Left lobe of liver (tissue), 2 donors: ENCODE results near the gene FXYD5. TPM values are rescaled to one million over a fixed set of nuclear protein-coding genes. Genes with fewer than 3 reads are reported as not detected.
"Not testable (repeated sequence)": the region's sequence is repeated elsewhere in the genome, so short reads cannot be mapped to it uniquely, and the experiment has no call there.

Source experiments
- ATAC-seq: fragments of 200-7000 bp; cut with Tn5 transposase; one replicate; pipeline ENCODE4 v1.9.1; 2020; ENCODE audit warnings: mild to moderate bottlenecking, moderate library complexity
- DNase-seq: peaks from one replicate; pipeline ENCODE4 v3.0.0-alpha.2; 2020; ENCODE audit warnings: low spot score
- total RNA-seq: library from RNA; stranded (reverse); gene quantifications from one replicate; pipeline ENCODE4 v1.2.1, GENCODE V29; 2021
- donor health status: DM: no; HTN: no; CAD: no; lungs with moderate emphysema.
- donor health status: DM: no; HTN: yes; CAD: no.

FXYD5 gene
- total RNA-seq, 1 donor from 2014 or later, result 7.6 TPM

DNA sequence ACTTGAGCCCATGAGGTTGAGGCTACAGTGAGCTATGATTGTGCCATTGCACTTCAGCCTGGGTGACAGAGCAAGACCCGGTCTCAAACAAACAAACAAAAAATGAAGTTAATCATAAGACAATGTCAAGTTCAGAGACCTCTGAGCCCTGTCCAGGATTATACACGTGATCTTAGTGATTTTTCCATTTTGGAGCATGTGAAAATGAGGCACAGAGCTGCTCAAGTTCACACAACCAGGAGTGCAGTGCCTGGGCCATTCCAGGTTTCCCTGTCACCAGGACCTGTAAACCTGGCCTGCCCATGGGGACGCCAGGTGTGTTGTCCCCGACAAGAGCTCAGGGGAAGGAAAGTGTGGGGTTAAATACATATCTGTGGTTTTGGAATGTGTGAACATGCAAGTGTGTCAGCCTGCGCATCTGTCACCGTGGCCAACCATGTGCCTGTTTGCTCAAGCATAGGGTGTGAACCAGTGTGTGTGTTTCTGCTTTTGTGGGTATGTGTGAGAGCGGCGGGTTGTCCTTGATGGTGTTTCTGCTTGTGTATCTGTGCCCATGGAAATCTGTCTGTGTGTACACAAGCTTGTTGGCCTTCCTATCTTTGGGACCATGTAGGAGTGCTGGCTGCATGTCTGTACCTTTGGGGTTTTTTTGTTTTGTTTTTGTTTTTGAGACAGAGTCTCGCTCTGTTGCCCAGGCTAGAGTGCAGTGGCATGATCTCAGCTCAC is 17.4 kb upstream of the FXYD5 start:
- peak; percentile 88 for DNase-seq
- peak; percentile 19 for ATAC-seq

DNA sequence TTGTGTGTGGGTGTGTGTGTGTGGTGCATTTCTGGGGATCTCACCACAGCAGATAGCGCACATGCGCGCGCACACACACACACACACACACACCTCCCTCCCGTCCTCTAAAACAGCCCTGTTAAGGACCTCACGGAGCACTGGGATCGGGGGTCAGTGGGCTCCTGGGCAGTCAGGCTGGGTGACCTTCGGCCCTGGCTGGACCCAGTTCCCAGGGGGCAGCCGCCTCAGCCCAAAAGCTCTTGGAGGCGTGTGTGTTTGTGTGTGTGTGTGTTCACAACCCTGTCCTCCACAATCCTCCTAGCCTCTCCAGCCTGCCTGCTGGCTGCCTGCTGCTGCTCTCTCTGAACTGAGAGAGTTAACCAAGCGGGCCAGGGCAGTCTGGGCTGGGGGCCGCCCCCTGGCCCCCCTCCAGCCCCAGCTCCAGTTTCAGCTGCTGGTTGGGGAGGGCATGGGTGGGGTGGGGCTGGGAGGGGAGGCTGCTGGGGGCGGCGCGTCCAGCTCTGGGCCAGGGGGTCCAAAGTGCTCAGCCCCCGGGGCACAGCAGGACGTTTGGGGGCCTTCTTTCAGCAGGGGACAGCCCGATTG is 16.1 kb upstream of the FXYD5 start, which contains the start of gene FXYD1:
Gene FXYD1 (plus strand): TSS at position 520 of the 588 bp plus-strand sequence. CDS start 1,256 bp downstream, outside the sequence.
- ATAC-seq (peak; percentile 42), DNase-seq (peak; percentile 89)

DNA sequence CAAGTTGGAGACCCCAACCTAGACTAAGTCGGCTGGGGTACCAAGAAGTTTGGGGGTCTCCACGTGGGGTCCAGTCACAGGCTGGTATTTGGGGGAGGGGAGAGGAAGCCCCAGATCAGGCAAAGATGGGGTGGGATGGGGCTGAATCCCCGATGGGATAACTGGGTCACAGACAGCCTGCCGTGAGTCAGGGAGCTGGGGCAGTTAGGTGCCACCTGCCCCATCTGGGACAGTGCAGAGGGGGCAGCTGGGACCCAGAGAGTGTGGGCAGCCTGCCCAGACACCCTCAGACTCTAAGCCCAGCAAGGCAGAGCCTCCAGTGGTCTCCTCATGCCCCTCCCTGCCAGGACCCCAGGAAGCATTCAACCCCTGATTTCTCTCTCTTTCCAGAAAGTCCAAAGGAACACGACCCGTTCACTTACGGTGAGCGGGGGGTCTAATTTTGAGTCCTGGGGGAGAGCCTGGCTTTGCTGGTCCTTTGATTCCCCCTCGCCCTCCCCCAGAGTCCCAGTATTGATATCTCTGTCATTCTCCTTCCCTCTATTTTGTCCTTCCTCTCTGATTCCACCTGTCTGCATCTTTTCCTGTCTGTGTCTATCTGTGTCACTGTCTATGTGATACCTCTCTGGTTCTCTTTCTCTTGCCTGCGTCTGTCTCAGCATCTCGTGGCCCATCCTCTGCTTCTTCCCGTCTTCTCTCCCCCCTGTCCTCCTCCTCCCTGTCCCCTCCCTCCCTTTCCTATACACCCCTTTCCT is 14.2 kb upstream of the FXYD5 start:
- ATAC-seq, result no peak
- DNase-seq, result no peak

DNA sequence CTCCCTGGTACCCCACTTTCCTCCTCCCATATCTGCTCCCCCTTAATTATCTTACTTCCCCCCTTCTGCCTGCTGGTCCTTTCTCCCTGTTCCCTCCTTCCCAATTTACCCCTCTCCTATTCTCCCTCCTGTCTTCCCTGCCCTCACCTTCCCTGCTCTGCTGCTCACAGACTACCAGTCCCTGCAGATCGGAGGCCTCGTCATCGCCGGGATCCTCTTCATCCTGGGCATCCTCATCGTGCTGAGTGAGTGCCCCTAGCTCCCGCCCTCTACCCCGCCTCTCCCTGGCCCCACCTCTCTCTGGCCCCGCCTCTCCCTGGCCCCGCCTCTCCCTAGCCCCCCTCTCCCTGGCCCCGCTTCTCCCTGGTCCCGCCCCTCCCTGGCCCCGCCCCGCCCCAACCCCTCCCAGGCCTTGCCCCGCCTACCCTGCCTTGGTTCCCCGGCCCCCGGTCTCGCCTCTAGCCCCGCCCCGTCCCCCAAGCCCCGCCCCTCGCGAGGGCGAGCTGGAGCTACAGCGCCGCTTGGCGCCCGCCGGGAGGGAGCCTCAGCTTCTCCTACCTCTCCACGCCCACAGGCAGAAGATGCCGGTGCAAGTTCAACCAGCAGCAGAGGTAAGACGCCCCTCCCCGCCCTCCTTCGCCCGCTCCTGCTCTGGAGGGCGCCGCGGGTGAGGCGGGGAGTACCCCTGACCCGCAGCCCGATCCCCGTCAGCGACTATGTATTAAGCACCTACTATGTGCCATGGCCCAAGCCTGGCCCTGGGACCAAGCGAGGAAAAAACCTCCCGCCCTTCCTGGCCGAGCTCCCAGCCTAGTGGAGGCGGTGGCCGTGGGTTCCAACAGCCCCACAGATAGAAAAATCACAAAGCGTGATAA is 13.3 kb upstream of the FXYD5 start:
- peak; percentile 63 for ATAC-seq

DNA sequence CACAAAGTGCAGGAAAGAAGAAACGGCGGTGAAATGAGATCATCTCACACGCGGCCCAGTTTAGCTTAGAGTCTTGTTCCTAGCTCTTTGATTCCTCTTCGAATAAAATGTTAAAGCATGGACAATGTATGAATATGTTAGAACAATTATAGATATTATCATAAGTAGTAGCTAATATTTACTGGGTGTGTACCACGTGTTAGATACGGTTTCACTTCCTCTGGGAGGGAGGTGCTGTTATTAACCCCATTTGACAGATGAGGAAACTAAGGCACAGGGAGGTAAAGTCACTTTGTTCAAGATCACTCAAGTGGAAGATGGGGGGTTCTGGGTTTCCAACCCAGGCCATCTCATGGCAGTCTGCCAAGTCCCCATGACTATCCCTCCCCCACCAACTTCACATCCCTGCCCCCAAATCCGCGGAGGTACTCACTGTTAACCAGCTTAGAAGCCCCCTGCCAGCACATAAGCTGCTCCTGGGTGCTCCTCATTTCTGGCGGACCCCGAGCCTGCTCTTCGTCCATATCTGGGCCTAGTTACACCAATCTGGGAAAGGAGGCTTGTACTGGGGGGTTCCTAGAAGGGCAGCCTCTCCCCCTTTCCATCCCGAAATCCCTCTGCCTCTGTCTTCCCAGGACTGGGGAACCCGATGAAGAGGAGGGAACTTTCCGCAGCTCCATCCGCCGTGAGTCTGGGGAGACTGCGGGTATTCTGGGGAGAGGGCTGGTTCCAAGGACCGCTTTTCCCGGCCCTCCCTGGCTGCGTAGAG is 12.5 kb upstream of the FXYD5 start:
- DNase-seq, result no peak
- ATAC-seq, result no peak

More for the DNA sequence above, 13.3 kb upstream of the FXYD5 start:
- DNase-seq, result peak; percentile 94

DNA sequence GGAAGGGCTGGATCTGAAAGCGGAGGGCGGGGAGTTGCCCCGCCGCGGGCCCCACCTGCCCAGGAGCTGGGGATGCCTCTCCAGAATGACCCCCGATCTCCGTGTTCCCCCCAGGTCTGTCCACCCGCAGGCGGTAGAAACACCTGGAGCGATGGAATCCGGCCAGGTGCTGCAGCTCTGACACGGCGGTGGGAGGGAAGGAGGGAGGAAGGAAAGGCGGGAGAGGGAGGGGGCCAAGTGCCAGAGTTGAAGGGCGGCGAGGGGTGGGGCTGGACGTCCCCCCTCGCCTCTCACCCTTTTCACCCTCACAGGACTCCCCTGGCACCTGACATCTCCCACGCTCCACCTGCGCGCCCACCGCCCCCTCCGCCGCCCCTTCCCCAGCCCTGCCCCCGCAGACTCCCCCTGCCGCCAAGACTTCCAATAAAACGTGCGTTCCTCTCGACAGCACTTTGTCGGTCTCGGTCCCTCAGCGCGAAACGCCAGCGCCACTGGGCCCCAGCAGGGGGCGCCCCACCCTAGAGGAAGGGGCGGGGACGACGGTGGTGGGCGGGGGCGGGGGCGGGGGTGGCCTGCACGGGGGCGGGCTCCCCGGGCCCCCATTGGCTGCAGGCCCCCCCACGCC is 11.8 kb upstream of the FXYD5 start:
- no peak for ATAC-seq
- no peak for DNase-seq

DNA sequence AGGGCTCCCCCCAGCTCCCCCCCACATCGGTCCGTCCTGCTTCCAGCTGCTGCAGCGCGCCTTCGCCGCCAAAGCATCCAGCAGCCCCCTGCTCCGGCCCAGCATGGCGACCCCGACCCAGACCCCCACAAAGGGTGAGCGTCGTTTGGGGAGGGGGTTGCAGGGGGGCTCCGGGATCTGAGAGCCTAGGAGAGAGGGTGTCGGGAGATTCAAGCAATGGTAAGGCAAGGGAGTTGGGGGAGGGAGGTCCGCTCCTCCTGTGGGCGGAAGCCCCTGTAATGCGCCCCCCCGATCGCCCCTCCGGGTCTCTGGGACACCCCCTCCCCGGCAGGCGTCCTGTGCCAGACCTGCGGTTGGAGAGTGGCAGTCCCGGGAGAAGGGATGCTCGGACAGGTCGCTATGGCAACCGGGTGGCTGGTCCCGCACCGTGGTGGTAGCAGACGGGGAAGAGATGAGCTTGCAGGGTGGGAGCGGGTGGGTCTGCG is 11.3 kb upstream of the FXYD5 start, which contains the start of gene FXYD7:
Gene FXYD7 (plus strand): TSS at position 25 of the 485 bp plus-strand sequence. CDS start 79 bp downstream, at position 104.
- no peak for ATAC-seq
- DNase-seq, result no peak

DNA sequence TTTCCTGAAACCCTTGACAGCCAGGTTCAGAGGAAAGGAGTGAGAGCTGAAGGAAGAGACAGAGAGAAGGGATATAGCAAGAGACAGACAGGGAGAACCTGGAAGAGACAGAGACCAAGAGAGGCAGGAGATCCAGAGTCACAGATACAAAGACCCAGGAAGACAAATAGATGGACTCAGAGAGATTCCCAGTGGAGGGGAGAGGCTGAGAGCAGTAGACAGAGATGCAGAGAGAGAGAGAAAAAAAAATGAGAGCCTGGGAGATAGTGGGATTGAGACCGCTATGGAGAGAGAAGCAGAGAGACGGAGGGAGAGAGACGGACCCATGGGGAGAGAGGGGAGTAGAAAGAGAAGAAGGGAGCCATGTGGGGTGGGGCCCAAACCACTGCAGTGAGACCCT is 10.7 kb upstream of the FXYD5 start:
- DNase-seq (no peak), ATAC-seq (no peak)

DNA sequence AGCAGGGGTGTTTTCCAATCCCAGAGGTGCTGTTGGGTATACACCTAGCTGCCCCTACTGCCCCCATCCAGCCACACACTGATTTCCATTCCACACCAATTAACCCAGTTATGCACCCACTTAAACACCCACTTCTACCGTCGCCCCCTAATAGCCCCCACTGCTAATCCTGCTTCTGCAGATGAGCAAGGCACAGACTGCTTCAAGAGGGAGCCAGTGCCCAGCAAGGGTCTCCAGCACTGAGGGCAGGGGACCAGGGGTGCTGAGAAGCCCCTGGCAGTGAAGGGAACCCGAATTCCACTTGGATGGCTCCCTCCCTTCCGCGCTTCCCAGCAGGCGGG is 10.3 kb upstream of the FXYD5 start:
- ATAC-seq, result no peak
- DNase-seq, result no peak

DNA sequence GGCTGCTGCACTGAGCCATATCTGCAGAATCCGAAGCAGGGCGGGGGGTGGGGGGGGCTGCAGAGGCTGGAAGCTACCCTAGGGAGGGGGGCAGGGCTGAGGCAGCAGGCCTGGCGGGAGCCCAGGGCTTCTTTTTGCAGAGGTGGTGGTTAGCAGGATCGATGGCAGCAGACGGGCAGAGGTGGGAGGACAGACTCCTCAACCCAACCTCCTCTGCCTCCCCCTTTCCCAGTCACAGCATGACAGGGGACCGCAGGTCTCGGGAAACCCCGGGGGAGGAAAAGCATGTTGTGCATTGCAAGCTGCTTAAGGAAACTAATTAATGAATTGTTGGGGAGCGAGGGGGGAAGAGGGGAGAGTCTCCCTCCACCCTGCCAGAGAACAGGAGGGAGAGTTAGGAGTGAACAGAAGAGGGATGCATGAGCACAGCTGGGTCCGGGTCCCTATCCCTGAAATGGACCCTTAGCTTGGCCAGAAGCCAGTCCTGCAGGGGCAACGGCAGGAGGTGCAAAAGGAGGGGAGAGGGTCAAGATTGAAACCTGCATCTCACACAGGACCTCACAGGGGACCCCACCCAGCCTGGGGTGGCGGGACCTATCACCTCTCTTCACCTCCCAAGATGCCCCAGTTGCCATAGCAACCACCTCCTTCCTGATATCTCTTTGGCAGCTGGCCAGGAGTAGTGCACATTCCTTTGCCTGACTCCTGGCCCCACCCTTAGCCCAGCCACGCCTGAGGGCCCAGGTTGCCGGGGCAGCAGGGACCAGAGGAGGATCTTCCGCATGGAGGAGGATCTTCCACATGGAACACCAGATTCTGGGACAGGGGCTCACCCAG is 9.7 kb upstream of the FXYD5 start:
- ATAC-seq (no peak), DNase-seq (no peak)

DNA sequence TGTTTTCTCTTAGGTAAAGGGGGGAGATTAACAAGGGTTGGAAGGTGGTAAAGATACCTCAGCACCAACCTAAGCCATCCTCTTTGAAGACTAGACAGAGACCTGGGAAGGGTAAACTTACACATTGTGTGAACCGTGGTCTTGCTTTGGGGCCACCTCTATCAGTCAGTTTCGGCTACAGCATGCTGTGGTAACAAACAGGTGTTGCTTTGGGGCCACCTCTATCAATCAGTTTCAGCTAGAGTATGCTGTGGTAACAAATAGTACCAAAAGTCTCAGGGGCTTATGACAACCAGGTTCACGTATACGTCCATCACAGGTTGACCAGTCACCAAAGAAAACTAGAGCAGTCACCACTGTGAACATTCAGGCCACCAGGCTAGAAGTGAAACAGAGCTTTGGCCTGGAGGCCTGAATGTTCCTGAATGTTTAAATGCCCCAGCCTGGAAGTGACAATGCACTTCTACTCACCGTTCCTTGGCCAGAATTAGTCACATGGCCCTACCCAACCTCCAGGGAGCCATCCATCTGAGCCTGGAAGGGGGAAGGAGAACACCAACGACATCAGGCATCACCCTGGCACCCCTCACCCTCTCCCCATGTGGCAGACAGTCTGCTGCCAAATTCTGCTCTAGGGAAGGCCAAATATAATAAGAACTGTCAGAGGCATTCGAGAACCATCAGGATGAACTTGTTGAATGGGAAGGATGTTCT is 7.6 kb upstream of the FXYD5 start:
- ATAC-seq (peak; percentile 29), DNase-seq (no peak)

DNA sequence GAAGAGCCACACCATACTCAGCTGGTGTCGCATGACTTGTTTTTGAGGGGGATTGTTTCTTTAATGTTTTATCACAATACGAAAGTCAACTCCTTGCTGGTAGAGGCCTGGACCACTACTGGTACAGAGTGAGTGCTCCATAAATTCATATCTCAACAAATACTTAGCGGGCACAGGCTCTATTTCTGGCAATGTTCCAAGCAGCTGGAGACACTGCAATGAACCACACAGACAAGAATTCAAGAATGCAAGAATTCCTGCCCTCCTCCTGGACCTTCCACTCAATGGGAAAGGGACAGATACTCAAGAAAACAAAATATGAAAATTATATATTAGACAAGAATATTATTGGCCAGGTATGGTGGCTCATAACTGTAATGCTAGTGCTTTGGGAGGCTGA is 5.1 kb upstream of the FXYD5 start:
- DNase-seq (no peak), ATAC-seq (no peak)

DNA sequence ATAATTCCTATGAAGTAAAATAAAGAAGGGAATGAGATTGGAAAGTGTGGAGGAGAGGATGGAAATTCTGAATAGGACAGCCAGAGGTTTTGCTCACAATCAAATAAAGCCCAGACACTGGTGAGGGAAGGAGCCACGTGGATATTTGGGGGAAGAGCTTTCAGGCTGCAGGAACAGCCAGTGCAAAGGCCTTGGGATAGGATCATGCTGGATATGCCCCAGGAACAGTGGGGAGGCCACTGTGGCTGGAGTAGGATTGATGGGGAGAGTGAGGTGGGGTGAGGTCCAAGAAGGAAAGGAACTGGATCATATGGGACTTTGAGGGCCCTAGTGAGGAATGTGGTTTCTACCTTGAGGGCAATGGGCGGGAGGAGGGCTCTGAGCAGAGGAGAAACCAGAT is 4.1 kb upstream of the FXYD5 start:
- ATAC-seq, result no peak

DNA sequence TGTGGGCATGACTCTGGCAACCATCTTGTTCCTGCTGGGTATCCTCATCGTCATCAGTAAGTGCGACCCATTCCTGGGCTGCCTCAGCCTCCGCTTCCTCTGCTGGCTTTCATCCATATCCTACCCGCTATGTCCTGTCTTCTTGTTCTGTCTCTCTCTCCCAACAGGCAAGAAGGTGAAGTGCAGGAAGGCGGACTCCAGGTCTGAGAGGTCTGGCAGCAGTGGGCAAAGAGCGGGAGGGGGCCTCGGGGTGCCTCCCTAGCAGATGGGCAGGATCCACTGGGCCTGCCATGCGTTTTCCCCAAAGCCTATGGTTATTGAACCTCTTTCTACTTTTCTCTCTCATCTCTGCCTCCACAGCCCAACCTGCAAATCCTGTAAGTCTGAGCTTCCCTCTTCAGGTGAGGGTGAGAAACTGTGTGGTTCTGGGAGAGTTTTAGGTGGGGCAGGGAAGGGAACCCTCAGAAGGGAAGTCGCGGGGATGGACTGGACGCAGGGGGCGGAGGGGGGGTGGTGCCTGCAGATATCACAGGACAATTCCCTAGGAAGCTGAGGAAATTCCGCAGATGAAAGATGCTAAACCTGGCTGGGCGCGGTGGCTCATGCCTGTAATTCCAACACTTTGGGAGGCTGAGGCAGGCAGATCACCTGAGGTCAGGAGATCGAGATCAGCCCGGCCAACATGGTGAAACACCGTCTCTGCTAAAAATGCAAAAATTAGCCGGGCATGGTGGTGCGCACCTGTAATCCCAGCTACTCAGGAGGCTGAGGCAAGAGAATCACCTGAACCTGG is 3.1 kb upstream of the FXYD5 start:
- DNase-seq, result no peak

More for the DNA sequence above, 4.1 kb upstream of the FXYD5 start:
- DNase-seq, result no peak

DNA sequence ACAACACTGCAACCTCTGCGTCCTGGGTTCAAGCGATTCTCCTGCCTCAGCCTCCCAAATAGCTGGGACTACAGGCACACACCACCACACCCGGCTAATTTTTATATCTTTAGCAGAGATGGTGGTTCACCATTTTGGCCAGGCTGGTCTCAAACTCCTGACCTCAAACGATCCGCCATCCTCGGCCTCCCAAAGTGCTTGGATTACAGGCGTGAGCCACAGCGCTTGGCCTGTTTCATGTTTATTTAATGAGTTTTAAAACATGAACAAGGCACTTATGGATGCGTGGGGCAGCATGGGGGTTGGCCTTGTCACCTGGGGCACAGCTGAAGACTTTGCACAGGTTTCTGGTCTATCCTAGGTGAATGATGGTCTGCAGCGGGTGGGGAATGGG is 1.4 kb upstream of the FXYD5 start:
- ATAC-seq, DNase-seq: not testable (repeated sequence)

More for the DNA sequence above, 3.1 kb upstream of the FXYD5 start:
- ATAC-seq, result no peak

DNA sequence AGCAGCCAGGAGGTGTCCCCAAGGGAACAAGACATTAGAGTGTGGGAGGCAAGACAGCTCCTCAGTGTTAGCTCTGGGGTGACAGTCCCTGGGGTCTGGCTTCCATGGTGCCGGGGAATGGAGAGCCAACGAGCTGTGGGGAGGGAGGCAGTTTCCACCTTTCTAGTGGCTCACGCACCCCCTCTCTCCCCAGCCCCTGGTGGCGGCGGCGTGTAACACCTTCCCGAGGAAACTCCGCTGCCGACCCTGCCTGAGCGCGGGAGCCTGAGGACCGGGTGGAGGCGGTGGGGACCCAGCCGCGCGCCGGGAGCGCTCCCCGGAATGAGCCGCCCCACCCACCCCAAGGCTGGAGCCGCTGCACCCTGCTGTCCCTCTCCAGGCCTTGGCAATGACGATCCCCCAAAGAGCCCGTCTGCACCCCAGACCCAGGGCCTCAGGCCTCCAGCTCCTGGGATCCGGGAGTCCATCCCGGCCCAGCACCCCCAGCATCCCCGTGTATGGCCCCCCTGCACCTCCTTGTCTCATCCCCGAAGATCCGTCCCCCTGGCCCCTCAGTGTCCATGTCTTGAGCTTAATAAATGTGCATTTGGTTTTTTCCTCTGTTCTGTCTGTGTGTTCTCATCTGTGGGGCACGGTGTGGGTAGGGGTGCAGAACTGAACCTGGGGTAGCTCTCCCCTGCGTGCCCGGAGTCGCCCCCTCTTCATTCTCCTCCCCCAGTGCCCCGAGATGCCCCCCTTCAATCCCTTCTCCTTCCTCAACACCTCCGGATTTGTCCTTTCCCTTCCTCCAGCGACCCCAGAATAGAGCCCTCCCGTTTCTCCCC is 622 bp upstream of the FXYD5 start:
- ATAC-seq (peak; percentile 43), DNase-seq (no peak)
